HG03378 (cell line): ENCODE data around the gene NCS1.

ENCODE experiments used
- ATAC-seq: cut with Tn5 transposase; IDR thresholded peaks from one replicate; pipeline ENCODE4 v1.9.1; 2021; ENCODE audit warnings: mild to moderate bottlenecking, moderate library complexity; ENCODE audit not compliant: unreplicated experiment

The NCS1 gene

DNA sequence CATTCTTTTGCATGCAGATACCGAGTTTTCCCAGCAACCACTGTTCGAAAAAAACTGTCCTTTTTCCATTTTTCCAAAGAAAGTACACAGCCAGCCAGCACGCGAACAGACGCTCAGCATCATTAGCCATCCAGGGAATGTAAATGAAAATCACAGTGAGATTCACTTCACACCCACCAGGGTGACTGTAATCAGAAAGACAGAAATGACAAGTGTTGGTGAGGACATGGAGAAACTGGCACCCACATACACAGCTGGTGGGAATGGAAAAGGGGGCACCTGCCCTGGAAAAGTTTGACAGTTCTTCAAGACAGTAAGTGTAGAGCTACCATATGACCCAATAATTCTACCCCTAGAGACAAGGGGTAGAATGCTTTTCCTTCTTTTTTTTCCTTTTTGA lies 25.0 kb upstream of the NCS1 start:
- no peak for ATAC-seq

DNA sequence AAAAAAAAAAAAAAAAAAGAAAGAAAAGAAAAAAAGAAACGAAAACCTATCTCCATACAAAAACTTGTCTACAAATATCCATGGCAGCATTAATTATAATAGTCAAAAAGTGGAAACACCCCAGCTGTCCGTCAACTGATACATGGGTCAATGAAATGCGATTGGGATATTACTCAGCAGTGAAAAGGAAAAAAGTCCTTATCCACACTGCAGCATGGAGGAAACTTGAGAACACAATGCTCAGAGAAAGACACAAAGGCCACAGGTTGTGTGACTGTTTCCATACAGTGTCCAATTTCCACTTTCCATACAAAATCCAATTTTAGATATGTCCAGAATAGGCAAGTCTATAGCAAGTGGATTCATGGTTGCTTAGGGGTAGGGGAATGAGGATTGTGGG lies 24.3 kb upstream of the NCS1 start:
- no peak for ATAC-seq

DNA sequence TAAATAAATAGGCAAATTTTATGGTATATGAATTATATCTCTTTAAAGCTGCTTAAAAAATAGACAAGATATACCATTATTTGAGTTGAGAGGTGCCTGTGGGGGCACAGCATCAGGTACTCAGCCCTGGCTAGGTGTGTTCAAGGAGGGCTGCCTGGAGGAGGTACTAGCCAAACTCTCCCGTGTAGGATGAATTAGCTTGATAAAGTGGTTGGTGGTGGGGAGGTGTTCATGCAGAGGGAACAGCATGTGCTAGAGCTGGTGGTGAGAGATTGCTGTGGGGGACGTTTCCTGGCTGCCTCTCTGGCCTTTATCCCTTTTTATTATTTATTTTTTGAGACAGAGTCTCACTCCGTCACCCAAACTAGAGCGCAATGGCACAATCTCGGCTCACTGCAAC lies 23.2 kb upstream of the NCS1 start:
- ATAC-seq: no peak

- ATAC-seq: no peak
Observed at GRCh38 chr9:130149654-130150286, 22.4 kb upstream of the NCS1 start.

DNA sequence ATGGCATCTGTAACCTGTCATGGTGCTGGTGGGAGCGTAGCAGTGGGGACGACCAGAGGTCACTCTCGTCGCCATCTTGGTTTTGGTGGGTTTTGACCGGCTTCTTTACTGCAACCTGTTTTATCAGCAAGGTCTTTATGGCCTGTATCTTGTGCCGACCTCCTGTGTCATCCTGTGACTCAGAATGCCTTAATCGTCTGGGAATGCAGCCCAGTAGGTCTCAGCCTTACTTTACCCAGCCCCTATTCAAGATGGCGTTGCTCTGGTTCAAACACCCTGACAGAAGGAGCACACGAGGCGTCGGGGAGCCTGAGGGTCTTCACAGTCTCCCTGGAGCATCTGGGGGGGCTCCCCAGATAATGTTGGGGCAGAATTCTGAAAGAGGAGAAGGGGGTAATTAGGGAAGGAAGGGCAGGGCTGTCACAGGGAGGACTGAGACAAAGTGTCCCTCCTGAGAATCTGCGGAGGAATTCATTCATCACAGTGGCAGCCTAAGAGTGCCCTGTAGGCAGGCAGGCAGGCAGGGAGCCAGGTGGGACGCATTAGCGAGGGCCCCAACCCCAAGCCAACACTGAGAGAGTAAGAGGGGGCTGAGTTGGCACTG lies 21.3 kb upstream of the NCS1 start:
- ATAC-seq: no peak

DNA sequence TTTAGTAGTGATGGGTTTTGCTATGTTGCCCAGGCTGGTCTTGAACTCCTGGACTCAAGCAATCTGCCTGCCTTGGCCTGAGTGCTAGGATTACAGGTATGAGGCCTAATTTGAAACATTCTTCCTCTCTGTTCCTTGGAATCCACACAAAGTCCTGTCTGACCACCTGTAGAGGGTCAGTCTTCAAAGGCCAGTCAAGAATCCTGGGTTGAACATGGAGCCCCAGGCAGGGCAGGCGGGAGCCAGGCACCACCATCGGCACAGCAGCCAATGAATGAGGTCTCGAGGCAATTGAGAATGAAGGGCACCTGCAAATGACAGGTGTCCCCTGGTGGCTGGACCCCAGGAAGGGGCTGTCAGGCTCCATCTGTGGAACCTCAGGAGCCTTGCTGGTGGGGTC lies 17.4 kb upstream of the NCS1 start:
- ATAC-seq: no peak

DNA sequence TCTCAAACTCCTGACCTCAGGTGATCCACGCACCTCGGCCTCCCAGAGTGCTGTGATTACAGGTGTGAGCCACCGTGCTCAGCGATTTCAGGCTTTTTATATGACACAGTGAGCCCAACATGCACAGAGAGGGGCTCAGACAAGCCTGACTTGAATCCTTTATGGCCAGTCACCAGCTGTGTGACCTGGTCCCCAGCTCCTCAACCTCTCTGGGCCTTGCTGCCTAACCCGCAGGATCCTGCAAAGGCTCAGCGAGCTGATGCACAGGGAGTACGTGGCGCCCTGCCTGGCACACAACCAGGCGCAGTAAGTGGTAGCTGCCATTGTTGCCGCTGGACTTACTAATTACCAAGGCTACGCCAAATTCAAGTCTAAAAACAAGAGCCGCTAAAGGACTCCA lies 16.6 kb upstream of the NCS1 start:
- ATAC-seq: no peak

- no peak for ATAC-seq
Observed at GRCh38 chr9:130156672-130157071, 15.5 kb upstream of the NCS1 start.

DNA sequence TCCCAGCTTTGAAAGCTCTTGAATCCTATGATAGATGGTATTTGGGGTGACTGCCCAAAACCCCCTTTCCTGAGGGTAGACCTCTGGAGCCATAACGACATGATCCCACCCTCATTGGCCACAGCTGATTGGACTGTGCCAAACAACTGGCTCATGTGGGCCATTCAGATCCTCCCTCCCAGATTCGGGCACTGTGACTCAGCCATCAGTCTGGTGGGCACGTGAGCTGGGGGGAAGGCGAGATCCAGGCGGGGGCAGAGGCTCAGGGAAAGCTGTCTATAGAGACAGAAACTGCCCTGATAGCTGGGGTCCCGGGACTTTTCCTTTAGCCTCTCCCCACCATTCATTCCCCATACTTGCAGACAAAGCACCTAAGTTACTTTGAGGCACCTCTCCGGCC lies 15.1 kb upstream of the NCS1 start:
- no peak for ATAC-seq

DNA sequence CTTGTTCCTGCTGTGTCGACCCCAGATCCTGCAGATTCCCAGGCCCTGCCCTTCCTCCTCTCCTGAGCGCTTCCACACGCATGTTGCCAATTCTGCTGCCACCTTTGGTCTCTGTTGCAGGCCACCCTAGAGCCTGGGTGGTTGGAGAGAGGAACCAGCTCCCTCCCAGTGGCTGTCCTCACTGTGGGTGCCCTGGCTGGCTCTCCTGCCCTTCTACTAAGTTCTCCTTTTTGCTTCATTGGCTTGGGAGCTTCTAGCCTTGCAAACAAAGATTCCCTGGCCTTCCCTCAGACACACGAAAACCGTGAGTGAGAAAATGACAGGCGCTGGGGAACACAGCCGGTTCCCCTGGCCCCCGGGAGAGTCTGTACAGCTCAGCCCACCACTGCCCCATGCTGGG lies 14.2 kb upstream of the NCS1 start:
- ATAC-seq: no peak

DNA sequence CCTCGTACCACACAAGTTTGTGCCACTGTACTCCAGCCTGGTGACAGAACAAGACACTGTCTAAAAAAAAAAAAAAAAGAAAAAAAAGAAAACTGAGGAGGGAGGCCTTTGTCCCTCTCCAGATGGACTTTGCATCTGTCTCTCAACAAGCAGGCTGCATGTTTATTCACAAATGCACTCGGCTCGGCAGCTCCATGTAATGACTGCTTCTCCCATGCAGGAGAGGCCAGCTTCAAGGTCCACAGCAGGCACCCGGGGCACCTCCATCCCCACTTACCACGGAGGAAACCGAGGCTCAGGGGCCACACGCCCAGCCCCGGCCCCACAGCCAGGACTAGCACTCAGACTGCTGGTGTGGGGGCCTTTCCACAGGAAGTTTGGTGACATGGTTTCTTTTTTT lies 13.1 kb upstream of the NCS1 start:
- ATAC-seq: no peak

DNA sequence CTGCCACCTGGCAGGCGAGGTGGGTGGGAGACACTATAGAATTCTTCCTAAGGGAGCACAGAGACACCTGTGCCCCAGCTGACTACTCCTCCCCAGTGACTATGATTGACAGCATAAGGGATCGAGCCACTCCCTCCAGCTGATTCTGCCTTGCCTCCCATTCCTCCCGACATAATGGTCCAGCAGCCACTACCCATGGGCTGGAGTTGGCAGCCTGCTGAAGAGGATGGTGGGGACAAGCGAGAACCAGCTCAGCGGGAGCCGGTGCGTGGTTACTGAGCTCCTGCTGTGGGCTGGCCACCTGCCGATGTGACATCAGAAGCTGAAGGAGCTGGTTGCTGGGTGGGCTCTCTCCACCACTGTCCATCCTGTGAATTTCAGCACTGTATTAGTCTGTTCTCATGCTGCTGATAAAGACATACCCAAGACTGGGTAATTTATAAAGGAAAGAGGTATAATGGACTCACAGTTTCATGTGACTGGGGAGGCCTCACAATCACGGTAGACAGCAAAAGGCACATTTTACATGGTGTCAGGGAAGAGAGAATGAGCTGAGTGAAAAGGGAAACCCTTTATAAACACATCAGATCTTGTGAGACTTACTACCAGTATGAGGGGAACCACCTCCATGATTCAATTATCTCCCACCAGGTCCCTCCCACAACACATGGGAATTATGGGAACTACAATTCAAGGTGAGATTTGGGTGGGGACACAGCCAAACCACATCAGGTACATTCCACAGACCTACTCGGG lies 12.1 kb upstream of the NCS1 start:
- no peak for ATAC-seq

DNA sequence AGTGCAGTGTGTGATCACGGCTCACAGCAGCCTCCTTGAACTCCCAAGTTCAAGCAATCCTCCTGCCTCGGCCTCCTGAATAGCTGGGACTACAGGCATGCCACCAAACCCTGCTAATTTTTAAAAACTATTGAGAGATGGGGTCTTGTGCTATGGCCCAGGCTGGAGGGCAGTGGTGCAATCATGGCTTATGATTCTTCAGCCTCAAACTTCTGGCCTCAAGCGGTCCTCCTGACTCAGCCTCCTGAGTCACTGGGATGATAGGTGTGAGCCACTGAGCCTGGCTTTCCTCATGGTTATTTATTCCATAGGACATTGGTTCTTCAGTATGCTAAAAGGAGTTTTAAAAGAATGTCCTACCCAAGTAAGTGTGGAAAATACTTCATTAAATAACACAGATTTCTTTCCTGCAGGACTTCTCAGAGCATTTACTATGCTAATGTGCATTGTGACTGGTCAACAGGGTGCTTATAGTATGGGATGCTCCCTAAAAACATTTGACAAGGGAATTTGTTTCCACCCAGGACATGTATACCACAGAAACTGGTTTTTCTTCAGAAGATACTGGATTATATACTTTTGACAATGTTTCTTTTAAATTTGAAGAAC lies 11.2 kb upstream of the NCS1 start:
- ATAC-seq: no peak

DNA sequence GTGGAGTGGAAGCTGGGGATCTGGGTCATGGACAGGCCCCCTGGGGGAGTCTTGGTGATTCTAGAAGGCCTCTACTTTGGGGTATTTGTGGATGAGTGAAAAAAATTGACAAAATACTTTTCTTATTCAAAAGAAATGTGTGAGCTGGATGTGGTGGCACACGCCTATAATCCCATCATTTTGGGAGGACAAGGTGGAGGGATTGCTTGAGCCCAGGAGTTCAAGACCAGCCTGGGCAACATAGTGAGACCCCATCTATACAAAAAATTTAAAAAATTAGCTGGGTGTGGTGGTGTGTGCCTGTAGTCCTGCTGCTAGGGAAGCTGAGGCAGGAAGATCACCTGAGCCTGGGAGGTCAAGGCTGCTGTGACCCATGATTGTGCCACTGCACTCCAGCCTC lies 6.6 kb upstream of the NCS1 start:
- no peak for ATAC-seq

DNA sequence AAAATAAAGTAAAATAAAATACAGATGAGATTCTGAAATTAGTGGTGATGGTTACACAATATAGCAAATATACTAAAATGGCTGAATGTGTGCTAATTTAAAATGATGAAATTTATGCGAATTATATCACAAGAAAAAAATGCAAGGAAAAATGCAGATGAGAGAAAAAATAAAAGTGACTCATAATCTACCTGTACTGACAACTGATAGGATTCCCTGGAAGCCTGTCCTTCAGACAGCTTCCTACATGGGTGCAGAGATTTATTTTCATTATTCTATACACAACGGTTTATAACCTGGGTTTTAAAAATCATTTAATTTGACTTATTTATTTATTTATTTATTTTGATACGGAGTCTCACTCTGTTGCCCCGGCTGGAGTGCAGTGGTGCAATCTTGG lies 5.8 kb upstream of the NCS1 start:
- ATAC-seq: no peak

- ATAC-seq: no peak
Observed at GRCh38 chr9:130167927-130168326, 4.3 kb upstream of the NCS1 start.

DNA sequence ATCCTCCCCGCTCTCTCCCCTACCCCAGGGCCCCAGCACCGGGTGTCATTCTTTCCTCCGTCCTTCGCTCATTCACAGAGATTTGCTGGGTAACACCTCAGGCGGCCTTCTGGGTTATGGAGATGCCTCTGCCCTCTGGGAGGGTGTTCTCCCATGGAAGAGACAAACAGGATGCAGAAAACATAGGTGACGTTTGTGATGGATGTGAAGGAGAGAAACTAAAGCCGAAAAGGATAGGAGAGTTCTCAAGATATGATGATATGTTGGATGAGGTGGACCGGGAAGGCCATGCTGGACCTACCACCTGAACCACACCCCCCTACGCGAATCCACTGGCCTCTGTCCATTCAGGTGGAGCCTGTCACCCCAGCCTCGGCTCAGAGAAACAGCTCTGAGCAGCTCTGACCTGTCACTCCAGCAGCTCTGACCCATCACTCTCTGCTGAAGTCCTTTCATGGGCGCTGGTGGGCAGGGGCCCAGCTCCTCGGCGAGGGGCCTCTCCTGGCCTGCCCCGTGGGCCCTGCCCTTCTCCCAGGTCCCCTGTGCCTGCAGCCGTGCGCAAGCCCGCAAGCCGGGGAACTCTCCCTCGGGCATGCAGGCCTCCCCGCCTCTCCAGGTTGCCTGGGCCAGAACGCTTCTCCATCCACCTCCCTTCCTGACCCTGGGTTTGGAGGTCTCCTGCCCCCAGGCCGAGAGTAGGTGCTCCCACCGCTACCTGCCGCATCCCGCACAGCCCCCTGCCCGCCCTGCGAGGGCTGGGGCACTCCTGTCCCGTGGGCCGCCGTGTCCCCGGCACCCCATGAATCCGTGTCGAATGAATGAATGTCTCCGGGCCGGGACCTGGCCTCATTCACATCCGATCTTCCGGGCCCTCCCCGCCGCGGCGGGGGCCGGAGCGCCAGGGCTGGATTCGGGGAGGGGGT lies 717 bp upstream of the NCS1 start:
- ATAC-seq: no peak

DNA sequence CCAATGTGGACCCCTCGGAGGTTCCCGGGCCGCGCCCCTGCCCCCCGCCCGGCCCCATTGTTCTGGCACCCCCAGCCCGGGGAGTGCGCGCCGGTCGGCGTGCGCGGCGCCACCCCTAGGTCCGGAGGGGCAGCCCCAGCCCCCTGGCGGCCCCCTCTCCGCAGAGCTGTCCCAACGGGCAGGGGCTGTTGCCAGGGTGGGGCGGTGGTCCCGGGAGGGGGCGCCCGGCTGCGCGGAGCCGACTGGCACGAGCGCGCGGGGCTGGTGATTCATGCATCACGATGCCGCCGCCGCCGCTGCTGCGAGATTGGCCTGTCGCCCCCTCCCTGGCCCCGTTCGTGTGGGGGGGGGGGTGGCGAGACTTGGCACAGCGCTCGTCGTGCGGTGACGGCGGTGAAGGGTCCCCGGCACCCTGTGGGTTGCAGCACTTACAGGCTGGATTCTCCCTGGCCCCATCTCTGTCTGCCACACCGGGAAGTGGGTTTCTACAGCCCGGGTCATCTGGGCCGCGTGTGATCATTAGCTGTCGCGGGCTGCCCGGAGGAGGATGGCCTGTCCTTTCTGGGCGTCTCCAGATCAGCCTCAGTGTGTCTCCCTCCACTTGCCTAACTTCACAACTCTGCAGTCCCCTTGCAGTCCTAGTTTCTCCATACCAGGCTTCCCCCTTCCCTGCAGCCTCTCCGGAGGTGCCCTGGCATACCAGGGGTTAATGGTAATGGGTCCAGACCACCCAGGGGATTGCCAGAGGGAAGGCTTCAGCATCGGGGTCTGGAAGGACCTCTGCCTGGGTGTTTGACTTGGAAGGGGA lies 858 bp downstream of the NCS1 start:
- ATAC-seq: no peak

DNA sequence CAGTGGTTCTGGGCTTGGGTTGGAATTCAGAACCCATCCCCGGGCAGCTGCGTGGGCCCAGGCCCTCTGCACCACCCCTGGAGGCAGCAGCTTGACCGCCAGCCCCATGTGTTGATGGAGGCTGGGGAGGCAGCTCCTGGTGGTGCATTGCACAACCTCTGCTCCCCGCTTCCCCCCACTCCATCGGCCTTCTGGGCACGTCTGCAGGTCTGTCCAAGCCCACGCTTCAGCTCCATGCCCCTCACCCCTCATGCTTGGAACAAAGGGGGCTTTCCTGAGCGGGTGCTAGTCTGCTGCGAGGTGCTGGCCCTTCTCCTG lies 1.4 kb downstream of the NCS1 start:
- ATAC-seq: no peak

GRCh38 chr9:130174025-130174424 lies 1.8 kb downstream of the NCS1 start:
- ATAC-seq: no peak
